ENCODE measurements around the gene TRRAP.

Gene TRRAP

GRCh38 chr7:99000196-99000903 is 122.0 kb downstream of the TRRAP start:
- DNase-seq = no peak

GRCh38 chr7:99000904-99001465 is 122.7 kb downstream of the TRRAP start:
- no peak for DNase-seq

More at GRCh38 chr7:99000196-99000903, 122.0 kb downstream of the TRRAP start:
- no peak for TF ChIP-seq POLR2A (IDR thresholded peaks at IDR 0.05; ENCODE audit: low read length)
- no peak for TF ChIP-seq GATA1 (IDR thresholded peaks at IDR 0.05; ENCODE audit: low read depth, low read length)

GRCh38 chr7:99001482-99002147 is 123.3 kb downstream of the TRRAP start:
- TF ChIP-seq POLR2A (IDR thresholded peaks at IDR 0.05; ENCODE audit: low read length) = no peak
- no peak for TF ChIP-seq GATA1 (IDR thresholded peaks at IDR 0.05; ENCODE audit: low read depth, low read length)
- no peak for DNase-seq

More at GRCh38 chr7:99000904-99001465, 122.7 kb downstream of the TRRAP start:
- TF ChIP-seq GATA1 (IDR thresholded peaks at IDR 0.05; ENCODE audit: low read depth, low read length) = no peak
- TF ChIP-seq POLR2A (IDR thresholded peaks at IDR 0.05; ENCODE audit: low read length) = no peak

GRCh38 chr7:99002148-99002826 is 124.0 kb downstream of the TRRAP start:
- no peak for DNase-seq
- TF ChIP-seq GATA1 (IDR thresholded peaks at IDR 0.05; ENCODE audit: low read depth, low read length) (no peak), POLR2A (IDR thresholded peaks at IDR 0.05; ENCODE audit: low read length) (no peak)

- TF ChIP-seq GATA1 (IDR thresholded peaks at IDR 0.05; ENCODE audit: low read depth, low read length) (no peak), POLR2A (IDR thresholded peaks at IDR 0.05; ENCODE audit: low read length) (no peak)
- DNase-seq = no peak
Observed at GRCh38 chr7:99002827-99003212, 124.5 kb downstream of the TRRAP start.

GRCh38 chr7:99003419-99003818 is 125.1 kb downstream of the TRRAP start:
- no peak for DNase-seq
- TF ChIP-seq GATA1 (IDR thresholded peaks at IDR 0.05; ENCODE audit: low read depth, low read length) (no peak), POLR2A (IDR thresholded peaks at IDR 0.05; ENCODE audit: low read length) (no peak)

- DNase-seq = no peak
- TF ChIP-seq POLR2A (IDR thresholded peaks at IDR 0.05; ENCODE audit: low read length) (no peak), GATA1 (IDR thresholded peaks at IDR 0.05; ENCODE audit: low read depth, low read length) (no peak)
Observed at GRCh38 chr7:99004216-99004615, 125.9 kb downstream of the TRRAP start.

- TF ChIP-seq GATA1 (IDR thresholded peaks at IDR 0.05; ENCODE audit: low read depth, low read length) (no peak), POLR2A (IDR thresholded peaks at IDR 0.05; ENCODE audit: low read length) (no peak)
- DNase-seq = no peak
Observed at GRCh38 chr7:99004781-99005500, 126.6 kb downstream of the TRRAP start.

GRCh38 chr7:99005776-99006175 is 127.4 kb downstream of the TRRAP start:
- TF ChIP-seq GATA1 (IDR thresholded peaks at IDR 0.05; ENCODE audit: low read depth, low read length) (no peak), POLR2A (IDR thresholded peaks at IDR 0.05; ENCODE audit: low read length) (no peak)
- no peak for DNase-seq

- TF ChIP-seq POLR2A (IDR thresholded peaks at IDR 0.05; ENCODE audit: low read length) (no peak), GATA1 (IDR thresholded peaks at IDR 0.05; ENCODE audit: low read depth, low read length) (no peak)
- no peak for DNase-seq
Observed at GRCh38 chr7:99006739-99007424, 128.6 kb downstream of the TRRAP start.

- TF ChIP-seq POLR2A (IDR thresholded peaks at IDR 0.05; ENCODE audit: low read length) (no peak), GATA1 (IDR thresholded peaks at IDR 0.05; ENCODE audit: low read depth, low read length) (no peak)
- DNase-seq = no peak
Observed at GRCh38 chr7:99008181-99008631, 129.9 kb downstream of the TRRAP start.

- TF ChIP-seq GATA1 (IDR thresholded peaks at IDR 0.05; ENCODE audit: low read depth, low read length) (no peak), POLR2A (IDR thresholded peaks at IDR 0.05; ENCODE audit: low read length) (no peak)
- DNase-seq = no peak
Observed at GRCh38 chr7:99008921-99009530, 130.7 kb downstream of the TRRAP start.

Data from erythroblast (primary cell).